Activated CD4-positive, CD25-positive, alpha-beta regulatory T cell (primary cell): ENCODE results near the gene S100A3.
"Not testable (repeated sequence)": the region's sequence is repeated elsewhere in the genome, so short reads cannot be mapped to it uniquely, and the experiment has no call there.

ENCODE experiments used
- DNase-seq, 4 experiments: peaks; one replicate each; lab custom pipeline; 2025; lab: John Stamatoyannopoulos, UW

Gene S100A3

DNA sequence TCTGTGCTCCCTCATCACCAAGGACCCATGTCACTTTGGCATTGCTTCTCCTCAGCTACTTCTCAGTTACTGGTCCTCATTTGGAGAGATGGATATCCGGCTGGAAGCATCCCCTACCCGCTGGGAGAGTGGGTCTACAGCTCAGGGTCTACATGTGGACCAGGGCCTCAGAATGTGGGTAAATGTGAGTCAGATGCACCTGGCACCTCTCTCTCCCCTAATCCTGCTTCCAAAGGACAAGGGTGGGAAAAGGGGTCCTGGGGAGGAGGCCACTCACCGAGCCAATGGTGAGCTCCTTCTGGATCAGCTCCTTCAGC is 14.2 kb downstream of the S100A3 start:
- DNase-seq: no peak

- no peak for DNase-seq
These were observed 14.7 kb downstream of the S100A3 start for GRCh38 chr1:153534226-153534924.

GRCh38 chr1:153533689-153534201 is 15.3 kb downstream of the S100A3 start:
- no peak for DNase-seq

GRCh38 chr1:153532769-153533599 is 16.1 kb downstream of the S100A3 start:
- DNase-seq: peak; percentile 54 to 61 (median 56)

DNA sequence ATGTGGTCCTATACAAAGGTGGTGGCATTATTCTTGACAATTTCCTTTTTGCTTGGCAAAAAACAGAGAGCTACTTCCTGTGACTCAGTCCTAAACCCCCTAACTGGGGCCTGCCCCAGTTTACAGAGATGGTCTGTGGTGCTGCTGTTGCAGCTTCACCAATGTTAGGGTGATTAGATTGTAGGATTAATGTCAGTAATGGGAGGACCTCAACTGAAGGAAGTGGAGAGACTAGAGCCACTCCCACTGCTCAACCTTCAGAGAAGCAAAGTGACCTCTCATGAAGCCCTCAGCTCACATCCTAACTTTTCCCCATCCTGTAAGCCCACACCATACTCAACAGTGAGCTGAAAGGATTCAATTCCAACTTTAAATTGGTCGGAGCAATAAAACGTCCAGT is 16.9 kb downstream of the S100A3 start:
- DNase-seq: no peak

DNA sequence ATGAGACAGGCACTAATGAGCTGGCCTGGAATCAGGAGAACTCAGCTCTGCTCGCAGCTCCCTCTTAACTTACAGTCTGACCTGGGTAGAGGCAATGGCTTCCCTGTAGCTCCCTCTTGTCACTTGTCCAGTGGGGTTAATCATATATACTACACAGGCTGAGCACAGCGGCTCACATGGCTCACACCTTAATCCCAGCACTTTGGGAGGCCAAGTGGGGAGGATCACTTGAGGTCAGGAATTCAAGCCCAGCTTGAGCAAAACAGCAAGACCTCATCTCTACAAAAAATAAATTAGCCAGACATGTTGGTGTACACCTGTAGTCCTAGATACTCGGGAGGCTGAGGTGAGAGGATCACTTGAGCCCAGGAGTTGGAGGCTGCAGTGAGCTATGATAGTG is 17.4 kb downstream of the S100A3 start:
- DNase-seq: no peak

DNA sequence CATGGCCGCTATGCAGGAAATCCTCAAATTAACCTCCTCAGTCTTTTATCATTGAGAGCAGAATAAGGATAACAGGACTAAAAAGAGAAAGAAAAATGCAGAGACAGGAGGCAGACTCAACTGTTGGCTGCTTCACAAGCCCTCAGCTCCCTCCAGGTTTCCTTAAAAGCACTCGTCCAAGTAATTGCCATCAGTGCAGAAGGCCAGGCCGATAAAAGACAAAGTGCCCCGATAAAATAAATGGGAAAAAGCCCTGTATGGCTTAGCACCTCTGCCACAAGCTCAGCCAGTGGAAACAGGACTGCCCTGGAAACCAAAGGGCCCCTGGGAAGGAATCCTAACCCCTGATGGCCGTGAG is 21.4 kb downstream of the S100A3 start:
- no peak for DNase-seq

- DNase-seq: no peak
These were observed 21.9 kb downstream of the S100A3 start for GRCh38 chr1:153527023-153527682.

DNA sequence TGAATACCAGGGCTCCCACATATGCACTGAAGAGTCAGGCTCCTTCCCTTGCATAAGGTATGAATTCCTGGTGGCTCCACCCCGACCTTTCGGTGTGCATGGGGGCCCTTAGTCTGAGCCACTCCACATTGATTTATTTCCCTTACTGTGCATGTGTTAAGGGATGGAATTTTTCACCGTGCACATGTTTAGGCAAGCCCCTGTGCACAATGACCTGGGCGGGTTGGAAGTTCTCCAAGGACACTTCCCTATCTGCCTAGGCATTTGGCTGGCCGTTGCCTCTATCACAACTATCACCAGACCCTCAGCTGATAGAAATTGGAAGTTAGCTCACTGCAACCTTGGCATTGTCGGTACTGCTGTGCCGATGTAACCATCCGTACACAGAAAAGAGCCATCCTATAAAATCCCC is 22.9 kb downstream of the S100A3 start:
- no peak for DNase-seq

DNA sequence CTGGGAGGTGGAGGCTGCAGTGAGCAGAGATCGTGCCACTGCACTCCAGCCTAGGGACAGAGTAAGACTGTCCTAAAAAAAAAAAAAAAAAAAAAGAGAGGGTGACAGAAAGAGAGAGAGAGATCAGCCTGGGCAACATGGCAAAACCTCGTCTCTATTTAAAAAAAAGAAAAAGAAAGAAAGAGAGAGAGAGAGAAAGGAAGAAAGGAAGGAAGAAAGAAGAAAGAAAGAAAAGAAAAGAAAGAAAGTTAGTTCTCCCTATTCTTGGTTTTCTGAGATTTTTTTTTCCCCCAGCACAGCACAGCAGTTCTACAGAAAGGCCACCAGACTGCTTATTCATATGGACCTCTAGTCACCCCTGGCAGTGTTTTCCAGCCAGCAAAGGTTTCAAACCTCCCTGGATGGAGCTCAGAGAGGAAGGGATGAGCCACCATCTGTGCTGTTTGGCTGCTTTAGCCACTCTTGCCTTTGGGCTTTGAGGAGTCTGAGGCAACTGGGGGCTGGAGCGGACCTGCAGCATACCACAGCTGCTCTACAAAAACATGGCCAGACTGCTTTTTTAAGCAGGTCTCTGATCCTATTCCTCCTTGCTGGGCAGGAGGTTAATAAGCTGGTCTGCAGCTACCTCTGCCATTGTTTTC is 23.9 kb downstream of the S100A3 start:
- DNase-seq: no peak

GRCh38 chr1:153522353-153523048 is 26.6 kb downstream of the S100A3 start:
- not testable (repeated sequence) for DNase-seq

DNA sequence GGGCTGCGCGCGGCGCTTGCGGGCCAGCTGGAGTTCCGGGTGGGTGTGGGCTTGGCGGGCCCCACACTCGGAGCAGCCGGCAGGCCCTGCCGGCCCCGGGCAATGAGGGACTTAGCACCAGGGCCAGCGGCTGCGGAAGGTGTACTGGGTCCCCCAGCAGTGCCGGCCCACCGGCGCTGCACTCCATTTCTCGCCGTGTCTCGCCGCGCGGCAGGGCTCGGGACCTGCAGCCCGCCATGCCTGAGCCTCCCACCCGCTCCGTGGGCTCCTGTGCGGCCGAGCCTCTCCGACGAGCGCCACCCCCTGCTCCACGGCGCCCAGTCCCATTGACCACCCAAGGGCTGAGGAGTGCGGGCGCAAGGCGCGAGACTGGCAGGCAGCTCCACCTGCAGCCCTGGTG is 27.2 kb downstream of the S100A3 start:
- not testable (repeated sequence) for DNase-seq

- no peak for DNase-seq
These were observed 28.1 kb downstream of the S100A3 start for GRCh38 chr1:153520818-153521476.

DNA sequence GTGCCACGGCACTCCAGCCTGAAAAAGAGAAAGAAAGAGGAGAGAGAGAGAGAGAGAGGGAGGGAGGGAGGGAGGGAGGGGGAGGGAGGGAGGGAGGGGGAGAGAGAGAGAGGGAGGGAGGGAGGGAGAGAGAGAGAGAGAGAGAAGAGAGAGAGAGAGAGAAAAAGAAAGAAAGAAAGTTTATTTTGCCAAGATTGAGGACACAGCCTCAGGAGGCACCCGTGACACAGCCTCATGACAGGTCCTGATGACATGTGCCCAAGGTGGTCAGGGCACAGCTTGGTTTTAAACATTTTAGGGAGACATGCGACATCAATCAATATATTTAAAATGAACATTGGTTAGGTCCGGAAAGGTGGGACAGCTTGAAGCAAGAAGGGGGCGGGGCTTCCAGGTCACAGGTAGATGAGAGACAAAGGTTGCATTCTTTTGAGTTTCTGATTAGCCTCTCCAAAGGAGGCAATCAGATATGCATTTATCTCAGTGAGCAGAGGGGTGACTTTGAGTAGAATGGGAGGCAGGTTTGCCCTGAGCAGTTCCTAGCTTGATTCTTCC is 28.8 kb downstream of the S100A3 start:
- DNase-seq: not testable (repeated sequence)

GRCh38 chr1:153519242-153519641 is 29.8 kb downstream of the S100A3 start:
- no peak for DNase-seq

GRCh38 chr1:153515504-153516394 is 33.3 kb downstream of the S100A3 start:
- DNase-seq: no peak

DNA sequence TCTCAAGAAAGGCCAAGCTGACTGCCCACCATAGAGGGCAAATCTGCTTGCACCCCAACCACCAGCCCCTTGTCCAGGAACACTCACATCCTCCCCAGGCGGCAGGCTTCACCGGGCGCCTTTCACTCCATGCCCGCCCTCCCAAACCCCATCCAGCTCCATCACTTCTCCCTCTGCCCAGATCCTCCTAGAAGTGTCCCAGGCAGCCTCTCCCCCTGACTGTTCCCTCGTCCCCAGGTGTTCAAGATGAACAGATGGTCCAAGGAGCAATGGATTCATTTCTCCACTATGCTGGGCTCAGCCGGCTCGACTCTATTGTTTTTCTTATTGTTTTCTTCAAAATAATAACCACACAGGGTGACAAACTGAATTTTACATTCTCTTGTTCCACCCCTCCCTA is 35.4 kb downstream of the S100A3 start:
- DNase-seq: no peak

- no peak for DNase-seq
These were observed 36.0 kb downstream of the S100A3 start for GRCh38 chr1:153513023-153513422.

DNA sequence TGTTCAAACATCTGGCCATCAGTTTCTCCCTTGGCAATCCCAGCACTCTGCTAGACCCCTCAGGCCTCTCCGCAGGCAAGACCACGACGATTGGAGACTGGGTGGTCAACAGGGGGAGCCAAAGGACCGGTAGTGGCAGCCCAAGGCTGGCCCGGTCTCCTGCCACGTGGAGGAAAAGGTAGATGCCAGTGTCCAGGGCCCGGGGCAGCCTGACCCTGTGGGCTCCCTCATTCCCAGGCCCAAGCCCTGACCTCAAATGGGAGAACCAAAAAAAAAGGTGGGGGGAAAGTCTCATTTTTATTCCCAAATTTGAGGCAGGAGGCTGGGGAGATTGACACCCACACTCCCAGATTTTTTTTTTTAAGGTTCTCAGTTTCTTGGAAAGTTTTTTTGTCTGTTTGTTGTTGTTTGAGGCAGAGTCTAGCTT is 38.1 kb downstream of the S100A3 start:
- peak; percentile 64 to 76 (median 72) for DNase-seq
